Skeletal muscle tissue (tissue), 4 donors: Measurements from ENCODE around the gene ATE1. TPM values are rescaled to one million over a fixed set of nuclear protein-coding genes. Genes with fewer than 3 reads are reported as not detected.

Source experiments
- H3K27ac ChIP-seq: one replicate; pipeline ENCODE4 v1.7.0; 2013; ENCODE audit warnings: mild to moderate bottlenecking, low read depth, low read length, inconsistent platforms
- H3K27me3 ChIP-seq, 3 donors: one replicate each; pipeline ENCODE4 v1.7.0; 2013; ENCODE audit warnings: low read length in 3 of 3; ENCODE audit not compliant: control insufficient read depth in 3 of 3, insufficient read depth in 3 of 3
- H3K36me3 ChIP-seq, 3 donors: one replicate each; pipeline ENCODE4 v1.7.0; 2013; ENCODE audit warnings: low read length in 3 of 3; ENCODE audit not compliant: control insufficient read depth in 3 of 3, insufficient read depth in 3 of 3
- H3K4me1 ChIP-seq, 3 donors: one replicate each; pipeline ENCODE4 v1.7.0; 2013; ENCODE audit warnings: low read length in 3 of 3, mild to moderate bottlenecking in 3 of 3; ENCODE audit not compliant: control insufficient read depth in 3 of 3, insufficient read depth in 3 of 3
- H3K4me3 ChIP-seq, 3 donors: one replicate each; pipeline ENCODE4 v1.7.0; 2013; ENCODE audit warnings: low read length in 3 of 3
- H3K9ac ChIP-seq, 3 donors: one replicate each; pipeline ENCODE4 v1.7.0; 2013; ENCODE audit warnings: low read length in 3 of 3, mild to moderate bottlenecking in 3 of 3, moderate library complexity in 2 of 3, low read depth in 1 of 3
- H3K9me3 ChIP-seq, 3 donors: one replicate each; pipeline ENCODE4 v1.7.0; 2013; ENCODE audit warnings: low read length in 3 of 3; ENCODE audit not compliant: control insufficient read depth in 3 of 3
- total RNA-seq: library from RNA; depleted of rRNA; stranded (reverse); fragments of >200 nt; gene quantifications from one replicate; pipeline ENCODE4 v1.2.3, GENCODE V29; 2014
- donor health status: Osteomylitis.

ATE1 gene
- total RNA-seq, 1 donor from 2014 or later: 30.3 TPM

- Histone ChIP-seq H3K36me3 (no peaks in the 10 kb centered on the region), H3K4me3 (no peak overlapping the region), H3K9ac (no peak overlapping the region), H3K4me1 (no peaks in the 10 kb centered on the region), H3K27ac (no peak overlapping the region), H3K9me3 (no peaks in the 10 kb centered on the region), H3K27me3 (peaks cover 3 to 12% (median 4%) of the 10 kb centered on the region in 3 donors)
Measured at GRCh38 chr10:121698902-121699301, 228.9 kb downstream of the ATE1 start.

DNA sequence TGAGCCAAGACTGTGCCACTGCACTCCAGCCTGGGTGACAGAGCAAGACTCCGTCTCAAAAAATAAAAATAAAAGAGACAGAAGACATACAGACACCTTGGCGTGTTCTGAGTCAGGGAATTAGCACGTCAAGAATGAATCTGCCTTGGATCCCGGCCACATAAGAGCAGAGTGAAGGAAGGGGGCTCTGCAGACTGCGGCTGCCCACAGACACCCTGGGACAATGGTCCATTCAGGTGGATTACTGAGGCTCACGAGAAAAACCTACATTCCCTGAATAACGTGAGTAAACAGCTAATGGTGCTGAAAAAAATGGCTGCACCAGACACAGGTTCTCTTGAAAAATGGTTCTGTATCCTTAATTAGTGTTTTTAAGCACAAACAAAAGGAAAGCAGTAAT is 229.5 kb downstream of the ATE1 start:
- no peaks in the 10 kb centered on the region for H3K4me1 ChIP-seq
- H3K27ac ChIP-seq: no peak overlapping the region
- no peaks in the 10 kb centered on the region for H3K9me3 ChIP-seq
- H3K4me3 ChIP-seq: no peak overlapping the region
- H3K9ac ChIP-seq: no peak overlapping the region
- peaks cover 3 to 12% (median 4%) of the 10 kb centered on the region in 3 donors for H3K27me3 ChIP-seq
- H3K36me3 ChIP-seq: no peaks in the 10 kb centered on the region

GRCh38 chr10:121696854-121697253 is 231.0 kb downstream of the ATE1 start:
- Histone ChIP-seq H3K27ac (no peak overlapping the region), H3K27me3 (peaks cover 4 to 12% (median 6%) of the 10 kb centered on the region in 3 donors), H3K9me3 (no peaks in the 10 kb centered on the region), H3K4me3 (no peak overlapping the region), H3K9ac (no peak overlapping the region), H3K36me3 (no peaks in the 10 kb centered on the region), H3K4me1 (no peaks in the 10 kb centered on the region)

DNA sequence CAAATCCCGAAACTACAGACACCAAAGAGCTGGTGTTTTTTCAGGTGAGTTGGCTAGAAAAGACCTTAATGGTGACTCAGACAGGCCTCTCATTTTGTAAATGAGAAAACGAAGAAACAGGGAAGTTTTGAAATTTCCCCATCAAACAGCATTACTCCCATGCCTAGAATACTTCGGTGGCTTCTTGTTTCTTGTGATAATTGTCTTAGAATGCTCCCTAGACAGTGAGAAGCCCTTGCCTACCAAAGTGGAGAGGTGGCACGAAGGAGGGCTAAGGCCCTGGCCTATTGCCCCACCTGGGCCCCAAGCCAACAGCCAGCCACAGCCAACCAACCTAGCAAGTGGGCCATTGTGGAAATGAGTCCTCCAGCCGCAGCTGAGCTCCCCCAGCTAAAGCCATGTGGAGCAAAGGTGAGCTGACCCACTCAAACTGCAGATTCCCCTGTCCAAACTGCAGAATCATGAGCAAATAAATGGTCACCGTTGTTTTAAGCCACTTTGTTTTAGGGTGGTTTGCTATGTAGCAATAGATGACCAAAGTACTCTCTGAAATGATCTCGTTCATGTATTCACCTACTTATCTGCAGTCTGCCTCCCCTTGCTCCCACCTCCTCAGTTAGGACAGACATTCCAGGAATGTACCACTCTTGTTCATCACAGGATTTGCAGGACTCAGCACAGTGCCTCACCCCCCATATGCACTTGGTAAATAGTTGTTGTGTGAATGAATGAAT is 231.9 kb downstream of the ATE1 start:
- H3K27me3 ChIP-seq: peaks cover 4 to 12% (median 6%) of the 10 kb centered on the region in 3 donors
- no peaks in the 10 kb centered on the region for H3K4me1 ChIP-seq
- no peak overlapping the region for H3K4me3 ChIP-seq
- H3K9ac ChIP-seq: no peak overlapping the region
- no peaks in the 10 kb centered on the region for H3K36me3 ChIP-seq
- no peak overlapping the region for H3K27ac ChIP-seq
- no peaks in the 10 kb centered on the region for H3K9me3 ChIP-seq

- H3K9ac ChIP-seq: no peak overlapping the region
- peaks cover 4 to 12% (median 11%) of the 10 kb centered on the region in 3 donors for H3K27me3 ChIP-seq
- no peaks in the 10 kb centered on the region for H3K36me3 ChIP-seq
- no peaks in the 10 kb centered on the region for H3K4me1 ChIP-seq
- H3K4me3 ChIP-seq: no peak overlapping the region
- H3K27ac ChIP-seq: no peak overlapping the region
- no peaks in the 10 kb centered on the region for H3K9me3 ChIP-seq
Measured at GRCh38 chr10:121694966-121695643, 232.7 kb downstream of the ATE1 start.

DNA sequence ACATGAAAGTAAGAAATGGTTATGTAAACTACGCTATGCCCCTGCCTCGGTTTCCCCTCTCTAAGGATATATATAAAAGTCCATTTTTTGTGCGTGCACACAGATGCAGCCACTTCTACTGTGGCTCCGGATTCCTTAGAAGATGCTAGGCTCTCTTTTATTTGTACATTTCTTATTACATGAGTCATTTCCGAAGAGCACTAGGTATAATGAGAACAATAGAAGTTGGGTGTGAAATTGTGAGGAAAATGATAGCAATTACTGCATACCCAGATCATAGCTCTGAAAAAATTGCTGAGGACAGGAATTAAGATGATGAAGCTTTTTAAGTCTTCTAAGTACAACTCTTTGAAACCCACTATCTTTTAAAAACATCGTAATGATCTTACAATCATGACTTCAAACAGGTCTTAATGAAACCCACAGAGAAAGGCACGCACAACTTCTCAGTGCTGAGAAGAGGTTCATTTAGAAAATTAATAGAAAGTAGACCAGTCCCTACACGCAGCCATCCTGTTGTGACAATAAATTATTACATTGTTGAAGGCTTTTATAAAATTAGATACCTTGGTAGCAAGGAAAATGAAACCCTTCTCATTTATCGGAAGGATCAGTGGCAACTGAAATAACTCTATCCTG is 233.4 kb downstream of the ATE1 start:
- Histone ChIP-seq H3K4me1 (no peaks in the 10 kb centered on the region), H3K9me3 (no peaks in the 10 kb centered on the region), H3K27me3 (peaks cover 4 to 12% (median 11%) of the 10 kb centered on the region in 3 donors)

GRCh38 chr10:121692626-121693025 is 235.2 kb downstream of the ATE1 start:
- H3K27ac ChIP-seq: no peak overlapping the region
- H3K9ac ChIP-seq: no peak overlapping the region
- no peaks in the 10 kb centered on the region for H3K9me3 ChIP-seq
- H3K4me3 ChIP-seq: no peak overlapping the region
- peaks cover 4 to 12% (median 11%) of the 10 kb centered on the region in 3 donors for H3K27me3 ChIP-seq
- no peaks in the 10 kb centered on the region for H3K36me3 ChIP-seq
- no peaks in the 10 kb centered on the region for H3K4me1 ChIP-seq

More for the DNA sequence above, 233.4 kb downstream of the ATE1 start:
- H3K27ac ChIP-seq: no peak overlapping the region
- H3K36me3 ChIP-seq: no peaks in the 10 kb centered on the region
- H3K4me3 ChIP-seq: no peak overlapping the region
- no peak overlapping the region for H3K9ac ChIP-seq

- Histone ChIP-seq H3K9me3 (no peaks in the 10 kb centered on the region), H3K4me3 (no peak overlapping the region), H3K4me1 (no peaks in the 10 kb centered on the region), H3K9ac (no peak overlapping the region), H3K36me3 (no peaks in the 10 kb centered on the region), H3K27ac (no peak overlapping the region), H3K27me3 (peaks cover 0 to 21% (median 8%) of the 10 kb centered on the region in 3 donors)
Measured at GRCh38 chr10:121690970-121691369, 236.9 kb downstream of the ATE1 start.
